Breast epithelium (tissue), 4 donors: ENCODE data around the gene FOXI1. TPM values are rescaled to one million over a fixed set of nuclear protein-coding genes. Genes with fewer than 3 reads are reported as not detected.

Source experiments
- DNase-seq, 2 donors: peaks; one replicate each; pipeline ENCODE4 v3.0.0-alpha.2; 2019; ENCODE audit warnings: low spot score in 2 of 2
- H3K27ac ChIP-seq, 2 donors: fragments of 200-600 bp; sonication (generic) in 1 of 2; one replicate each; pipeline ENCODE4 v1.5.1; 2016 to 2019; ENCODE audit warnings: mild to moderate bottlenecking in 1 of 2
- H3K27me3 ChIP-seq, 2 donors: fragments of 200-600 bp; sonication (generic) in 1 of 2; one replicate each; pipeline versions ENCODE4 v1.5.1 to v1.6.0; 2017 to 2019; ENCODE audit warnings: control low read depth in 1 of 2, mild to moderate bottlenecking in 1 of 2
- H3K36me3 ChIP-seq: fragments of 200-600 bp; one replicate; pipeline ENCODE4 v1.5.1; 2019
- H3K4me1 ChIP-seq, 2 donors: fragments of 200-600 bp; sonication (generic); one replicate each; pipeline ENCODE4 v1.5.1; 2016 to 2019; ENCODE audit warnings: control low read depth in 1 of 2
- H3K4me3 ChIP-seq, 3 donors: fragments of 200-600 bp; sonication (generic); 1 replicate in 2 of 3; 2 replicates in 1 of 3; pipeline ENCODE4 v1.5.1; 2016 to 2019; ENCODE audit warnings: mild to moderate bottlenecking in 3 of 3, moderate library complexity in 2 of 3
- H3K9me3 ChIP-seq, 2 donors: fragments of 200-600 bp; sonication (generic) in 1 of 2; one replicate each; pipeline ENCODE4 v1.5.1; 2016 to 2019; ENCODE audit warnings: control low read depth in 1 of 2
- CTCF ChIP-seq, 3 donors: fragments of 450-650 bp; IDR thresholded peaks; one replicate each; pipeline ENCODE4 v1.5.1; 2016 to 2017; ENCODE audit warnings: antibody characterized with exemption in 3 of 3, mild to moderate bottlenecking in 3 of 3, moderate library complexity in 3 of 3
- POLR2A ChIP-seq: fragments of 450-650 bp; IDR thresholded peaks from one replicate; pipeline ENCODE4 v1.6.1; 2016; ENCODE audit warnings: antibody characterized with exemption, mild to moderate bottlenecking, moderate library complexity
- POLR2AphosphoS5 ChIP-seq, 3 donors: sonication (generic); formaldehyde crosslinking; IDR thresholded peaks; one replicate each; pipeline ENCODE4 v1.6.1; 2017; ENCODE audit warnings: antibody characterized with exemption in 3 of 3
- intact Hi-C: fragments of 100-400 bp; cut with DNase I; formaldehyde crosslinking; loops from one replicate; pipeline ENCODE4 v1.15.1; 2023; ENCODE audit warnings: low total_unique reads
- total RNA-seq, 3 donors: library from RNA; depleted of rRNA; stranded (reverse); fragments of >200 nt; gene quantifications; one replicate each; pipeline ENCODE4 v1.1.0, GENCODE V29; 2016

The FOXI1 gene
- total RNA-seq, 3 donors from 2014 or later, result 1.3 to 7.9 TPM; not detected in 1

DNA sequence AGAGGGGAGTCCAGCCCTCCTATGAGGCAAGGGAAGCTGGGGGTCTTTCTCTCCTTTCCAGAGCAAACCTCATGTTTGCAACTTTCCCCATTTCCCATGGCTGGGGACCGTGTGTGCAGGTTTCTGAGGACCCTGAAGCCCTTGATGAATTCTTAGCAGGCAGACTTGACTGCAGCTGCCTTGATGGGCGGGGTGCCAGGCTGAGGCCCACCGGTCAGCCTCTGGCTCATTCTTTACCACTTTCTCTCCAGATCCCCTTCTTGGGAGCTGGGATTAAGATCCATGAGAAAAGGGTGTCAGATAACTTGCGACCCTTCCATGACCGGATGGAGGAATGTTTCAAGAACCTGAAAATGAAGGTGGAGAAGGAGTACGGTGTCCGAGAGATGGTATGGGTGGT lies 30.0 kb upstream of the FOXI1 start:
- Histone ChIP-seq H3K9me3 (no peaks in the 10 kb centered on the region), H3K4me1 (no peaks in the 10 kb centered on the region), H3K27ac (no peak overlapping the region), H3K4me3 (no peak overlapping the region), H3K27me3 (no peaks in the 10 kb centered on the region), H3K36me3 (no peaks in the 10 kb centered on the region)
- no peak for TF ChIP-seq CTCF (IDR thresholded peaks at IDR 0.05)
- no peak for TF ChIP-seq POLR2A
- TF ChIP-seq POLR2AphosphoS5 (IDR thresholded peaks at IDR 0.05), result no peak
- DNase-seq, result no peak
- intact Hi-C loops, result no loop called here

DNA sequence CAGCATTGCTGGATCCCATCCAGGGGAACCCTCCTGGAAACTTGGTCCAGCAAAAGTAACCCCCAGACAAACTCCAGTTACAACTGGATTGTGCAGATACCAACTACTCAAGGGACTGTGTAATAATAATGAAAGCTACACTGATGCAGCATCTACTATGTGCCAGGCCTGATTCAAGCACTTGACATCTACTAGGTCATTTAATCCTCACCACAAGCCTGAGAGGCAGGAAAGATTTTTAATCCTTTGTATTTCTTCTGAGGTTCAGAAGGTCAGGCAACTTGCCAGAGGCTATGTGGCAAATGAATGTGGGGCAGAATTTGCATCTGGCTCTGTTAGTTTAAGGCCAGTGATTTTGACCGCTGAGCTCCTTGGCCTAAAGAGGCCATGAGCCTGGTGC lies 29.5 kb upstream of the FOXI1 start:
- no peak for DNase-seq
- Histone ChIP-seq H3K4me1 (no peaks in the 10 kb centered on the region), H3K9me3 (no peaks in the 10 kb centered on the region), H3K27me3 (no peaks in the 10 kb centered on the region), H3K4me3 (no peak overlapping the region), H3K27ac (no peak overlapping the region), H3K36me3 (no peaks in the 10 kb centered on the region)
- intact Hi-C loops, result no loop called here
- TF ChIP-seq POLR2A (no peak), CTCF (IDR thresholded peaks at IDR 0.05) (no peak), POLR2AphosphoS5 (IDR thresholded peaks at IDR 0.05) (no peak)

DNA sequence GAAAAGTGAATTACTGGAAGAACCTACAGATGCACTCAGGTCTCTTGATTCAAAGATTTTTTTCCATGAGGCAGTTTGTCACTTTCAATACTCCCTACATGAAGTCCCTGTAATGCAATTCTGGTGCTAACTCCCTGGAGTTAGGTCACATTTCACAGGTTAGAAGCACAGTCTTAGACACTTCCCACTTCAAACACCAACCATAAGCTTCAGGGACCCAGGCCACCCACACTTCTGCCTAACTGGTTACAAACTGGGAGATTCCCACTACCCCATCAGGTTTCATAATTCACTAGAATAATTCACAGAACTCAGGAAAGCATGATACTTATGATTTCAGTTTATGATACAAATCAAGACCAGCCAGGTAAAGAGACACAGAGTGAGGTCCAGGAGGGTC lies 29.0 kb upstream of the FOXI1 start:
- intact Hi-C loops, result no loop called here
- DNase-seq, result no peak
- no peaks in the 10 kb centered on the region for H3K36me3 ChIP-seq
- TF ChIP-seq POLR2A (no peak), CTCF (IDR thresholded peaks at IDR 0.05) (no peak), POLR2AphosphoS5 (IDR thresholded peaks at IDR 0.05) (no peak)
- H3K27ac ChIP-seq, result no peak overlapping the region
- no peaks in the 10 kb centered on the region for H3K9me3 ChIP-seq
- no peak overlapping the region for H3K4me3 ChIP-seq
- H3K27me3 ChIP-seq, result no peaks in the 10 kb centered on the region
- no peaks in the 10 kb centered on the region for H3K4me1 ChIP-seq

DNA sequence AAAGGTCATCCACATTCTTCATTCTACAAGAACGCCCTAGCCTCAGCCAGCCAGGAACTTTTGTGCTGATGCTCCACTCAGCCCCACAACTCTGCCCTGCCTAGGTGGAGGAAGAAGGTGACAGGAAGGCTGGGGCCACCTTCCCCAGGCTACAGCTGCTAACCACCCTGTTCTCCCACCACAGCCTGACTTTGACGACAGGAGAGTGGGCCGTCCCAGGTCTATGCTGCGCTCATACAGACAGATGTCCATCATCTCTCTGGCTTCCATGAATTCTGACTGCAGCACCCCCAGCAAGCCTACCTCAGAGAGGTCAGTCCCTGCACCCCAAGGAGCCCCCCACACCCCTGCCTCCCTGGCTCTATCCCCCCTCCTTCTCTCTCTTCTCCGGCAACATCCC lies 28.2 kb upstream of the FOXI1 start:
- no peak for TF ChIP-seq CTCF (IDR thresholded peaks at IDR 0.05)
- no peak for TF ChIP-seq POLR2A
- no peak for TF ChIP-seq POLR2AphosphoS5 (IDR thresholded peaks at IDR 0.05)
- DNase-seq, result no peak
- intact Hi-C loops, result no loop called here
- H3K4me1 ChIP-seq, result no peaks in the 10 kb centered on the region
- no peaks in the 10 kb centered on the region for H3K9me3 ChIP-seq
- no peak overlapping the region for H3K4me3 ChIP-seq
- no peak overlapping the region for H3K27ac ChIP-seq
- no peaks in the 10 kb centered on the region for H3K27me3 ChIP-seq
- no peaks in the 10 kb centered on the region for H3K36me3 ChIP-seq

- Histone ChIP-seq H3K4me1 (no peaks in the 10 kb centered on the region), H3K27me3 (no peaks in the 10 kb centered on the region), H3K27ac (no peak overlapping the region), H3K9me3 (no peaks in the 10 kb centered on the region), H3K36me3 (no peaks in the 10 kb centered on the region), H3K4me3 (no peak overlapping the region)
- DNase-seq, result no peak
- TF ChIP-seq POLR2A (no peak), POLR2AphosphoS5 (IDR thresholded peaks at IDR 0.05) (no peak), CTCF (IDR thresholded peaks at IDR 0.05) (no peak)
- intact Hi-C loops, result no loop called here
Measured at GRCh38 chr5:170078458-170078857, 27.2 kb upstream of the FOXI1 start.
